IMR-90 (cell line): ENCODE measurements around the gene CALML4.

Experiments
- BHLHE40 ChIP-seq: fragments of 150-350 bp; IDR thresholded peaks from 2 replicates; pipeline ENCODE4 v1.6.1; 2016; ENCODE audit warnings: mild to moderate bottlenecking, low read depth, low read length
- CEBPB ChIP-seq: IDR thresholded peaks from 2 replicates; pipeline ENCODE4 v1.6.1; 2012; ENCODE audit warnings: low read depth, low read length, improper control_type of control experiment
- CHD1 ChIP-seq: IDR thresholded peaks from 2 replicates; pipeline ENCODE4 v1.6.1; 2012; ENCODE audit warnings: low read depth, low read length, improper control_type of control experiment
- CTCF ChIP-seq: conservative IDR thresholded peaks from 2 replicates; pipeline ENCODE4 v1.5.1; 2012; ENCODE audit warnings: mild to moderate bottlenecking, low read depth, low read length, improper control_type of control experiment
- MAFK ChIP-seq: IDR thresholded peaks from 2 replicates; pipeline ENCODE4 v1.6.1; 2012; ENCODE audit warnings: low read depth, low read length, improper control_type of control experiment
- MAZ ChIP-seq: IDR thresholded peaks from 2 replicates; pipeline ENCODE4 v1.6.1; 2012; ENCODE audit warnings: low read depth, mild to moderate bottlenecking, low read length, improper control_type of control experiment, moderate library complexity, borderline replicate concordance
- MXI1 ChIP-seq: IDR thresholded peaks from 2 replicates; pipeline ENCODE4 v1.6.1; 2012; ENCODE audit warnings: low read depth, mild to moderate bottlenecking, low read length, moderate library complexity, borderline replicate concordance
- POLR2A ChIP-seq: IDR thresholded peaks from 2 replicates; pipeline ENCODE4 v1.6.1; 2012; ENCODE audit warnings: mild to moderate bottlenecking, low read depth, low read length
- RAD21 ChIP-seq: IDR thresholded peaks from 2 replicates; pipeline ENCODE4 v1.6.1; 2012; ENCODE audit warnings: low read length, improper control_type of control experiment
- RCOR1 ChIP-seq: IDR thresholded peaks from 2 replicates; pipeline ENCODE4 v1.6.1; 2012; ENCODE audit warnings: mild to moderate bottlenecking, low read length, improper control_type of control experiment; ENCODE audit not compliant: insufficient replicate concordance
- TF ChIP-seq, protein P1 (sequence below): fragments of 150-350 bp; IDR thresholded peaks from 2 replicates; pipeline ENCODE4 v1.6.1; 2017; ENCODE audit warnings: mild to moderate bottlenecking, antibody characterized with exemption, low read length, low read depth

- no peak for TF ChIP-seq POLR2A
- no peak for TF ChIP-seq RAD21
- TF ChIP-seq BHLHE40, result no peak
- TF ChIP-seq CTCF, result no peak
- TF ChIP-seq MAFK, result no peak
- TF ChIP-seq RCOR1, result no peak
- no peak for TF ChIP-seq CEBPB
- TF ChIP-seq, protein P1, sequence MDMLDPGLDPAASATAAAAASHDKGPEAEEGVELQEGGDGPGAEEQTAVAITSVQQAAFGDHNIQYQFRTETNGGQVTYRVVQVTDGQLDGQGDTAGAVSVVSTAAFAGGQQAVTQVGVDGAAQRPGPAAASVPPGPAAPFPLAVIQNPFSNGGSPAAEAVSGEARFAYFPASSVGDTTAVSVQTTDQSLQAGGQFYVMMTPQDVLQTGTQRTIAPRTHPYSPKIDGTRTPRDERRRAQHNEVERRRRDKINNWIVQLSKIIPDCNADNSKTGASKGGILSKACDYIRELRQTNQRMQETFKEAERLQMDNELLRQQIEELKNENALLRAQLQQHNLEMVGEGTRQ, result no peak
- TF ChIP-seq MAZ, result no peak
- no peak for TF ChIP-seq CHD1
- TF ChIP-seq MXI1, result no peak
These were observed 22.6 kb upstream of the CALML4 start for GRCh38 chr15:68227643-68228142.
